Measurements from ENCODE around the gene TNFRSF18.

GRCh38 chr1:1230656-1231399 lies 24.4 kb upstream of the TNFRSF18 start:
- TF ChIP-seq CTCF (IDR thresholded peaks at IDR 0.05; ENCODE audit: extremely low read depth in 1 of 2, insufficient read depth in 1 of 2, low read depth in 1 of 2, low read length in 2 of 2) (peak; percentile 26 to 30), POLR2A (IDR thresholded peaks at IDR 0.05; ENCODE audit: low read depth, low read length) (no peak), MAX (IDR thresholded peaks at IDR 0.05; ENCODE audit: insufficient read depth, insufficient read length) (no peak), EZH2 (IDR thresholded peaks at IDR 0.05; ENCODE audit: borderline replicate concordance, low read depth, low read length, severe bottlenecking) (no peak)

Data from endothelial cell of umbilical vein (primary cell).